HG03460 (cell line): ENCODE data around the gene LRIT2.

ENCODE experiments used
- ATAC-seq: cut with Tn5 transposase; IDR thresholded peaks from one replicate; pipeline ENCODE4 v1.9.1; 2021; ENCODE audit not compliant: unreplicated experiment

LRIT2 gene

GRCh38 chr10:84225427-84226173, at the start of gene LRIT2:
Gene LRIT2, minus strand, starts transcription at chr10:84225544. Its CDS starts 24 bp downstream, at chr10:84225520.
- ATAC-seq = no peak

DNA sequence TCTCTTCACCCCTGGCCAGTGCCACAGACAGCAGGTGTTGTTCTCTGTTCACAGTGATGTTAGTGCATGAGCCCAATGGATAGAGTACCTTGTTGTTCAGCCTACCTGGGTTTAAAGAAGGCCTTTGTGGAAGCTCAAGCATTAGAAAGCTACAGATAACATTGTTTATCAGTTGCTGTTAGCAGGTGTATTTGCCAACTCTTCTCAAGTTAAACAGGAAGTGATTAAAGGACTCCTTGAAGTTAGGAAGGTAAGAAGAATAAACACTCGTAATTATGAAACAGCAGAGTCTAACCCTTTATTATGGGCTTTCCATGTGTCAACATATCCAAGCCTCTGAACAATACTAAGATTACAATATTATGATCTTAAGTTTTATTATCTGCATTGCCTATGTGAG, 45.4 kb upstream of the LRIT2 start:
- no peak for ATAC-seq

- ATAC-seq = no peak
Observed at GRCh38 chr10:84269773-84270172, 44.4 kb upstream of the LRIT2 start.

DNA sequence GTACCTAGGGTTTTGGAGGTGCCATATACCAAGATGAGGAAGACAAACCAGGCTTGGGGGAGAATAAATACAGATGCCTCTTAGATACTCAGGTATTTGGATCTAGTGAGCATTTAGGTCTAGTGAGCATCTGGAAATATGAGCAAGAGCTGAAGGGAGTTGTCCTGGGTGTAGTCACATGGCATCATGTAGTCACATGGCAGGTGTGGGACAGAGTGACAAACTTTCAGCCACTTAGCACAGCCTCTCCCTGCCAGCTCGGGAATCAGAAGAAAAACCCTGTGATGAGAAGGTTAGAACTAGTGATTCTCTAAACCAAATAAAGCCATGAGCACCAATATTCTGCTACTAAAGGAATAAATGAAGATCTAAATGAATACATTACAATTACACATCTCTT, 43.8 kb upstream of the LRIT2 start:
- ATAC-seq = no peak

DNA sequence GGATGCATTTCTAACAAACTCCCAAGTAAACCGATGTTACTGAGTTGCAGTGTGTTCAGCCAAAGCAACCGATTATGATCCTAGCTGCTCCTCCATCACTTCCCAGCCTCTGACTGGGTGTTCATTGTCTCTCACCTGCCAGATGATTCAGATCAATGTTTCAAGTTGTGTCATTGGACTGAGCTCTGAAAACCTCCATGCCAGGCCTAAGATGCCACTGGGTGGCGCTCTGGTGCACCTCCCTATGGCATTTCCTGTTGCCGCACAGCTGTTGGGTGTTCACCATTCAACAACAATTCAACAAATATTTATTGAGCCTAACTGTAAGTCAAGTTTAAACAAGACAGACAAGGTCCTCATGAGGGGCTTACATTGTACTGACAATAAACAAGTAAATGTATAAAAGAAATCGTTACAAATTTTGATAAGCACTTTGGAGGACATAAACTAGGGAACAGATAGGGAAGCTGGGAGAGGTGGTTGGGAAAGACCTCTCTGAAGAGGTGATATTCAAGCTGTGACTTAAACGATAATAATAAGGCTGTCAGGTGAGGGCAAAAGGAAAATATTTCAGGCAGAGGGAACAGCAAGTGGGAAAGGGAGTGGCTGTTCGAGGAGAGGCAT, 42.3 kb upstream of the LRIT2 start:
- ATAC-seq = no peak

GRCh38 chr10:84265418-84265817, 40.1 kb upstream of the LRIT2 start:
- ATAC-seq = no peak

- ATAC-seq = peak; percentile 85
Observed at GRCh38 chr10:84264611-84265141, 39.3 kb upstream of the LRIT2 start.

DNA sequence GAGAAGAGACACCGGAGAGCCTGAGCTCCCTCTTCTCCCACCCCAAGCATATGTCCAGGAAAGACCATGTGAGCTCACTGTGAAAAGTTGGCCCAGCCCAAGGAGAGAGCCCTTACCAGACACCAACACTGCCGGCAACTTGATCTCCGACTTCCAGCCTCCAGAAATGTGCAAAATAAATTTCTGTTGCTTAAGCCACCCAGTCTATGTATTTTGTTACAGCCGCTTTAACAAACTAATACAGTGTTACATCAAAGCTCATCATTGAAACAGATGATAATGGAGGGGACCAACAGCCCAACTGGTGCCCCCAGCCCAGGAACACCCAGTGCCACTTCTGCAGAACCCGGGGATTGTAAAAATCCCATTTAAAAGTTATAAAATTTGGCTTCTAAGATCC, 38.4 kb upstream of the LRIT2 start:
- no peak for ATAC-seq

GRCh38 chr10:84262190-84262956, 37.0 kb upstream of the LRIT2 start:
- no peak for ATAC-seq

- no peak for ATAC-seq
Observed at GRCh38 chr10:84261236-84261915, 36.0 kb upstream of the LRIT2 start.

DNA sequence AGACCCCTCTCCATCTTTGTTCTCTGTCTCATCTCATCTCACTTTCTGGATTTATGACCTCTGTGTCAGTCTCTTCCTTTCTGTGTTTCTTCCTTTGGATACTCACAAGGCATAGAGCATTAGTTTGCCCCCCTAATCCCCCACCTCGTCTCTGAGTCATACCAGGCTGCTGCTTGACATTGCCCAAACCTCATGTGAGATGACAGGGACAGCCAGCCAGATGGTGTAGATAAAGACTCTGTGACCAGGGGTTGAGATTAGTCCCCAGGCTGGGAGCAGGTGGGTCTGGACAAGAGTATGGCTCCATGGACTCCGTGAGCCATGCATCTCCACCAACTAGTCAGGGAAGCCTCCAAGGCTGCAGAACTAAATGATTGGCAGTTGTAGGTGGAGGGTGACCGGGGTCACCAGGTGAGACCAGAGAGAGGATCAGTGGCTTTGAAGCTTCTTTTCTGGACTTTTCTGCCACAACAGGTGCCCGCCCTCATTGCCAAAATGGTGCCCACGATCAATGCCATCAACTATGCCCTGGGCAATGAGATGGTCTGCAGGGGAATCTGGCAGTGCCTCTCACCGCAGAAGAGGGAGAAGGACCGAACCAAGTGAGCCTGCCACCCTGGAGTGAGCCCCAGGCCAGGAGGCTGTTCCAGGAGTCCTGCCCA, 32.8 kb upstream of the LRIT2 start:
- no peak for ATAC-seq

DNA sequence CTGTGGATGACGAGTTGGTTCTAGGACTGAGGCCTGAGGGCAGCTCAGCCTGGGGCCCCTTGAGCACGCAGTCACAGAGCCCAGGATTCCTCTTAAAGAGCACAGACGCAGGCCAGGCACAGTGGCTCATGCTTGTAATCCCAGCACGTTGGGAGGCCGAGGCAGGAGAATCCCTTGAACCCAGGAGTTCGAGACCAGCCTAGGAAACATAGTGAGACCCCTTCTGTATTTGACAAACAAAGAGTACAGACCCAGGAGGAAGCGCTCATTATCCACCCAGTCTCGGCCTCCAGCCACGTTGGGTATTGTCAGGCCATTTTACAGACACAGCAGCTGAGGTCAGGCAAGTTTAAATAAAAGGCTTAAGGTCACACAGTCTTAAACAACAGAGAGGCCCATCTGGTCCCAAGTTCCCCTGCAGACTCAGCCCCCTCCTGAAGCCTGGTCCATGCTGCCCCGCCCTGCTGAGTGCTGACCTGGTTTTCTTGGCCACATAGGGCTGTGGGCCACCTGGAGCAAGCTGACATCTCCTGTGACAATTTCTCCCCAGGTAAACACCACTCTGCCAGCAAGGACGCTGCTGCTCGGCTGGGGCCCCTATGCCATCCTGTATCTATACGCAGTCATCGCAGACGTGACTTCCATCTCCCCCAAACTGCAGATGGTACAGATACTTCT, 32.1 kb upstream of the LRIT2 start:
- ATAC-seq = no peak

DNA sequence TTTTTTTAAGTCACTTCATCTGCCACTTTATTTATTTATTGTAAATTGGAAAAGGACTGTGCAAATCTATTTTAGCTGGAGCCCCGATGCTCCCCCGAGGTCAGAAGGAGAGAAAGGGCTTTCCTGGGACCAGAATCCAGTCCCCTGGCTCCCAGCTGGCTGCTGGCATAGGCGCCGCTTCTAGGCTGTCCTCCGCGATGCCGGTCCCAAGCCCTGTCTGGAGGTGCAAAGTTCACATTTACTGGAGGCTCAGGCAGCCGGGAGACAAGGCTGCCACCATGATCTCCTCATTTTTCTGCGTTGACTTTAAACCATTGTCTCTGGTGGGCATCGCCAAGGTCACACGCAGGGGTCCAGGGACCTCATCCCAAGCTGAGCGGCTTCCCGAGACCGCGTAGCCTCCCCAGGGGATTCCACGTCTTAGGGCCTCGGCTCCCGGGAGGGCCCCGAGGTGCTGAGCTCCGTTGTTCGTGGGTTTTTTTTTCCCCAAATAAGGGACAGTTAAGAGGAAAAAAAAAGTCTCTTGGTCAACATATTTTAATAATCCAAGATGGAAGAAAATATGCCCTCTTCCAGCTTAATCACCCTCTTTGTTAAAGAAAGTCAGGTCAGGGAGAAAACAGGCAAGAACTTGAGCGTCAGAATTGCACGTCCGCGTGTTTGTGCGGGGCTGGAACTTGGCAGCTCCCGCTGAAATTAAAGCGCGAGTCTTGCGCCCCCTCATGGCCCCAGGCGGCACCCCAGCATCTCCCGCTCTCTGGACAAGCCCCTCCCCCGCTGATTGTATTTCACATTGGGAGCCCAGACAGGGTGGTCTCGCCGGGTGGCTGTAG, 31.4 kb upstream of the LRIT2 start:
- no peak for ATAC-seq

DNA sequence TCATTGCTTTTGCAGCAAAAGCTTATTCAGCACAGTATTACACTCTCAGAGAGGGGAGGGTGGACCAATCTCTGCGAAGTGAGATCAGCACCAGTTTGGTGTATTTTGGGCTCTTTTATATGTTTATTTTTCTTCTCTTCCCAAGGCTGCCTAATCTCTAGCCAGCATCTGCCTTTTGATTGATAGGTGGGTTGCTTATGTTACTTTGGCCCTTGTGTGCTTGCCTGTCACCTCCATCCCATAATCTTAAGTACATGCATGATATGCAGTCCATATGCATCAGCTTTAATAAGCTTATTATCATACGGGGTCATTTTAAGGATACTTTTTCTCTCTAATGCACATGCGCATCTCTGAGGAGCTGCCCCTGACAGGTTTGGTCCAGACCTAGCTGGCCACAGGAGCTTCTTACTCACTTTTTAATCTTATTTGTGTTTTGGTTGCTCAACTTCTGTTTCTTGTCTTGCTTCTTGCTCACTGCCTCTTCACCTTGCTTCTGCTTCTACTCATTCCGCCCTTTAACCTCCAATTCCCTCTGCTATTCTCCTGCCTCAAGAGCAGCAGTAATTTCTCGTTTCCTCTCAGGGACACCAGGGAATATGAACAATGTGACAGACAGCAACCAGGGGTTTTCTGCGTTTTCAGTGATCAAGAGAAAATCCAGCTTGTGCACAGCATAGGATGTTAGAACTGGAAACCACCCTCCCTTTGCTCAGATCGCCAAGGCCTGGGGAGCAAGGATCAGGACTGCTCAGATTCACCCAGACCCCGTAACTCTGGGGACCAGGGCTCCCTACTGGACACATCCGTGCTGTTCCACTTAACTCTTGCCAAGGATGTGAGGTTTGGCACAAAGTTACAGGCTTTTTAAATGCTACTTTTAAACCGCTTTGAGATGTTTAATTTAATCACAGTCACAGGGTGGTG, 29.5 kb upstream of the LRIT2 start:
- no peak for ATAC-seq

DNA sequence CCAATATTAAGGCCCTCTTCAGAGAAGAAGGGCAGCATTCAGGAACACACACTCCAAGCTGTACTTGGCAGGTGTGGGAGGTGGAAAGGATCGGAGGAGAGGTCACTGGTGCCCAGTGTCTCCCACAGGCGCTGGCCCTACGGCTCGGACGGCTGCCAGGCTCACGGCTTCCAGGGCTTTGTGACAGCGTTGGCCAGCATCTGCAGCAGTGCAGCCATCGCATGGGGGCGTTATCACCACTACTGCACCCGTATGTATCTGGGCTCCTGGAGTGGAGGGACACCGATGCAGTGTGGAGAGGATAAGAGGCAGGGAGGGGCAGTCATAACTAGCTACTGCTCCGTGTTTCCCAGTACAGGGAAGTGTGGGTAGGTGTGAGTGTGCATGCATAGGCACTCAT, 23.4 kb upstream of the LRIT2 start:
- no peak for ATAC-seq

DNA sequence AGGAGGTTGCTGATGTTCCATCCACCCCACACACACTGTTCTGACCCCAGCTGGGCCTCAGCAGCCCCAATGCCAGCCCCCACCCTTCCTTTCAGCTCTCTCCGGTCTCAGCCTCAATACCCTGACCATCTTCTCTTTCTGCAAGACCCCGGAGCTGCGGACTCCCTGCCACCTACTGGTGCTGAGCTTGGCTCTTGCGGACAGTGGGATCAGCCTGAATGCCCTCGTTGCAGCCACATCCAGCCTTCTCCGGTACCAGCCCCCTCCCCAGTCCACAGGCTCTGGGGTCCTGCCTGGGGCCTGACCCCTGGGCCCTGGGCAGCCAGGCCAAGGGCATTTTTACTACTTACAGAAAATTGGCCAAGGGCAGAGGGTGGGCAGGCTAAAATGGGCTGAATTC, 22.2 kb upstream of the LRIT2 start:
- ATAC-seq = no peak

DNA sequence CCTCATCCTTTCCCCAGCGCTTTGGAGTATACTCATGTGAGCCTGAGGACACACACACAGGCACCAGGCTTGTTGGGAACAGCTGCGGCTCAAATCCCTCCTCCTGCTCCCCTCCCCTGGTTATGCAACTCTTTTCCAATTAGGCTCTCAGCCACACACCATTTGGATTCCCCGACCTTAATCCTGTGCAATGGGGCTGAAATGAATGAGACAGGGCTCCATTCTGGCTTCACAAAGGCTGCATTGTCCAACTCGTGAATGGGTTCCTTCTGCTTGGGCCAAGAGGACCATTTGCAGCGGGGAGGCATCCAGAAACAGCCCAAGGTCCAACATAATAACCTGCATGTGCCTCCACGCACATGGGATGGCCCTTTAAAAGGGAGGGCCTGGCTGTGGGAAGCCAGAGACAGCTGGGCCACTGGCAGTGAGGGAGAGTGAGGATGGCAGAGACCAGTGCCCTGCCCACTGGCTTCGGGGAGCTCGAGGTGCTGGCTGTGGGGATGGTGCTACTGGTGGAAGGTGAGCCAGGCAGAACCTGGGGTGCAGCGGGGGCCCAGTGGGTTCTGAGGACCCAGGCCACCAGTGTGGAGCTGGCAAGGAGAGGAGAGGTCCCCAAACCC, 19.4 kb upstream of the LRIT2 start, which contains the start of gene RGR:
RGR (plus strand) TSS at position 403 of the 620 bp plus-strand sequence; CDS start at position 441, 38 bp downstream.
- ATAC-seq = no peak

GRCh38 chr10:84243759-84244158, 18.4 kb upstream of the LRIT2 start:
- no peak for ATAC-seq
